Stimulated activated CD4-positive, alpha-beta T cell treated with anti-CD3 and anti-CD28 coated beads, TNF-alpha, amount 100 ng/mL, for 24 hours (primary cell): ENCODE measurements around the gene NDUFS3.

Source experiments
- DNase-seq, 3 experiments: peaks; one replicate each; pipeline ENCODE4 v3.0.0-alpha.2; 2020; ENCODE audit warnings: low read depth in 3 of 3

Gene NDUFS3

DNA sequence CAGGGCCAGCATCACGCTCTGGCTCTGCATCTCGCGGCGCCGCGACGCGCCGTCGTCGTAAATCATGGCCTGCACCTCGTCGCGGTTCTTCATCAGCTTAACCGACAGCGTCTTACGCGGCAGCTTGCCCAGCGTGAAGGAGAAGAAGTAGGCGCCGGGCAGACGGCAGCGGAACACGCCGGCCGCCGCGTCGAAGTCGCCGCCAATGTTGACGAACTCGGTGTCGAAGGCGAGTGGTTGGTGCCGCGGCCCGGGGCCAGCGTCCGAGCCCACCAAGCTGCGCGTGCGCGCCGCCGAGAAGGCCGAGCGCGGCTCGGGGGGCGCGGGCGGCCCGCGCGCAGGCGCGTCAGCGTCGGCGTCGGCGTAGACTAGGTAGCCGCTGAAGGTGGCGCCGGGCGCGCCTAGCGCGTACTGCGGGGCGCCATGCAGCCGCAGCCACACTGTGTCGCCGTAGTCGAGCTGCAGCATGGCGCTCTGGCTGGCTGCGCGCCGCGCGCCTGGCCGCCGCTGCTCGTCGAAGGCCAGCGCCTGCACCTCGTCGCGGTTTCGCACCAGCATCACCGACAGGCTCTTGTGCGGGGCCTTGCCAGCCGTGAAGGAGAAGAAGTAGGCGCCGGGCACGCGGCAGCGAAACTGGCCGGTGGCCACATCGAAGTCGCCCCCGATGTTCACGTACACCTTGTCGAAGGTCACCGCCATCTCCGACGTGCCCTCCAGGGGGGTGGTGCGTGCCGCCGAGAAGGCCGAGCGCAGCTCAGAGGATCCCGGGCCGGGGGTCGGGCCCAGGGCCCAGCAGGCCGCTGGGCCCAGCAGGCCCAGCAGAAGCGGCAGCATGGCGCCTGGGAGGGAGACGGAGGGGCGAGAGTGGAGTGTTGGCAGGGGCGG is 11.3 kb downstream of the NDUFS3 start:
- DNase-seq: no peak

- DNase-seq: no peak
Observed at GRCh38 chr11:47591764-47592163, 12.9 kb downstream of the NDUFS3 start.

DNA sequence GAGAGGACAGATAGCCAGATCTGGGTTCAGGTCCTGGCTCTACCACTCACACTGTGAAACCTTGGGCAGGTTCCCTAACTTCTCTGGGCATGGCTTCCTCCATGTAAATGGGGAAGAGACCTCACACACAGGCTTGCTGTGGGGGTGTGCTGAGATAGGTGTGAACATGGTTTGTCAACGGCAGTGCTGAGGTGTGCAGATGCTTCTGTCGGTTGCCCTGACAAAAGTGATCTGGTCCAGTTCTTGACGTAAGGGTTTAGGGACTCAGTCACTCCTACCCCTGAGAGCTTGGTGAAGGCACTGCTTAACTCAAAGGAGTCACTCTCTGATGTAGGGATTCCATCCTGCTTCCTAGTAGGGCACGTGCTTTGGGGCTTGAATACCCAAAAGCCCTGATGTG is 13.4 kb downstream of the NDUFS3 start:
- DNase-seq: no peak

DNA sequence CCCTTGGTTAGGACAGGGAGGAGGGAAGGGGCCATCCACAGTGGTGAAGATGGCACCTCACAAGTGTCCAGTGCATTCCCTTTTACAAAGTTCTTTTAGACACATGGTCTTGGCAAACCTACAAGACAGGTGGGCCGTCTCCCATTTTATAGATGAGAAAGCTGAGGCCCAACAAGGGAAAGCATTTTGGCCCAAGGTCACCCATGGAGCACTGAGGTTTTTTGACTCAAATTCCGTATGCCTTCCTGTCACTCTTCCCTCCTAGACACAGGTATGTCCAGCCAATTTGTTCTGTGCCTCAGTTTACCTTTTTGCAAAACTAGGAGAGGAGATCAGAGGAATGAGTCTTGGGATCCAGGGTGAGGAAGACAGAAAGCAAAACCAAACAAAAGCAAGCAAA is 14.1 kb downstream of the NDUFS3 start:
- no peak for DNase-seq

- DNase-seq: no peak
Observed at GRCh38 chr11:47593492-47593933, 14.6 kb downstream of the NDUFS3 start.

GRCh38 chr11:47593934-47594855 is 15.3 kb downstream of the NDUFS3 start, which contains the start of gene C1QTNF4:
Gene C1QTNF4 (minus strand): TSS chr11:47594411. CDS start chr11:47590810, 3,601 bp downstream.
- no peak for DNase-seq

DNA sequence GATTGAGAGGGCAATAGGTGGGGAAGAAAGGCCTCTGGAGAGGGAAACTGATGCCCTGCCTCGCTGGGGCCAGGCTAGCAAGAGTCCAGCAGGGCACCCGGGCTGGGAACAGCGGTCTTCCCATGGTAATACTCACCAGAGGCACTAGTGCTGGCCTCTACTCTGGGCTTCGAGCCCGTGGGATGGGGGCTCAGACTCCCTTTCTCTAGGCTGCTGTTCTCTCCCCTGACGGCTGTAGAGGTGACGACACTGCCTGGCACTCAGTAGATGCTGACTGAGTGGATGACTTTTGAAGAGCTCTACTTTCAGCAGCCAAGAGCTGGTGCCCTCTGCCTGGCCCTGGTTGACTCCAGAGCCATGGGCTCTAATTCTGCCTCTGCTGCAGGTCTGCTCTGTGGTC is 16.2 kb downstream of the NDUFS3 start:
- DNase-seq: no peak

DNA sequence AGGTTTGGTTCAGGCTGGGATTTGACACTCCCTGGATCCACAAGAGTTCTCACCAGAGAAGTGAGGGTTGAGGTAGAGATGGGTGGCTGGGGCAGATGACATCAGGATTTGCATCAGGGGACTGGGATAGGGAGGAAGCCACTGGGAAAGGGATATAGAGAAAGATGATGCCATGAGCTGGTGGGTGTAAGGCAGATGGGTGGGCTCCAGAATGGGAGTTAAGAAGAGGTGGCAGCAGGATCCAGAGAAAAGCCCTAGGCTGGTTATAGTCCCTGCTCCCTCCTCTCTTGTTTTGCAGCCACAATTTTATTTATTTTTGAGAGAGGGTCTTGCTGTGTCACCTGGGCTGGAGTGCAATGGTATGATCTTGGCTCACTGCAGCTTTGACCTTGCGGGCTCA is 17.1 kb downstream of the NDUFS3 start:
- DNase-seq: no peak

DNA sequence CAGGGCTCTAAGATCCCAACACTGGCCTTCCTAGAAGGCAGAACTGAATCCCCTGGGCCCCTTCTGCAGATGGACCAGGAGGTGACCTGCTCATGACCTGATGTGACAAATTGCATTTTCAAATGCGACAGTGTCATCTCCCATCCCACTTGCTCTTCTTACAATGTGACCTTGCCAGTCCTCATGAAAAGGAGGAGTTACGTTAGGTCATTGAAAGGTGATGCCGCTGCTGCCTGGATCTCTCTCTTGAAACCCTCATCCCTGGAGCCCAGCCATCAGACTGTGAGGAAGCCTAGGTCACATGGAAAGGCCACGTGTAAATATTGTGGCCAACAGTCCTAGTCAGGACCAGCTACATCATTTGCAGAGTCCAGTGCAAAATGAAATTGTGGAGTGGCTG is 21.0 kb downstream of the NDUFS3 start:
- no peak for DNase-seq

GRCh38 chr11:47603295-47603694 is 24.4 kb downstream of the NDUFS3 start:
- no peak for DNase-seq

DNA sequence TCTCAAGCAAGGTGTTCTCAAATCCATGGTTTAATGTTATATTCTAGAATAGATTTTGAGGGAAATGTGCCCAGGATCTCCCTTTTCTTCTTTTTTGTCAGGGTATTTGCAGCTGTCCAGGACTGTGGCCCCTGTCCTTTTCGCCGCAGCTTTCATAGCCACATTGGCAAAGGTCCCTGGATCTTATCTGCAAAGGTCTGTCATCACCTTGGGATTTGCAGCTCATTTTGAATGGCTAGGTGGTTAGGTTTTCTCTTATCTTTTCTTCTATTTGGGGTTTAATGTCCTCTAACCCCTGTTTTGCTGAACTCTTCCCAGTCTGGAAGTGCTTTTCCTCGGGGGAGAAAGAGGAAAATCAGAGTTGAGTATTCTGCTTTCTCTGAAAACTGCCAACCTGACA is 27.0 kb downstream of the NDUFS3 start:
- no peak for DNase-seq

GRCh38 chr11:47606731-47607130 is 27.9 kb downstream of the NDUFS3 start:
- DNase-seq: no peak

- no peak for DNase-seq
Observed at GRCh38 chr11:47607380-47607779, 28.5 kb downstream of the NDUFS3 start.

- DNase-seq: no peak
Observed at GRCh38 chr11:47609675-47610074, 30.8 kb downstream of the NDUFS3 start.

GRCh38 chr11:47611348-47611794 is 32.5 kb downstream of the NDUFS3 start:
- no peak for DNase-seq

DNA sequence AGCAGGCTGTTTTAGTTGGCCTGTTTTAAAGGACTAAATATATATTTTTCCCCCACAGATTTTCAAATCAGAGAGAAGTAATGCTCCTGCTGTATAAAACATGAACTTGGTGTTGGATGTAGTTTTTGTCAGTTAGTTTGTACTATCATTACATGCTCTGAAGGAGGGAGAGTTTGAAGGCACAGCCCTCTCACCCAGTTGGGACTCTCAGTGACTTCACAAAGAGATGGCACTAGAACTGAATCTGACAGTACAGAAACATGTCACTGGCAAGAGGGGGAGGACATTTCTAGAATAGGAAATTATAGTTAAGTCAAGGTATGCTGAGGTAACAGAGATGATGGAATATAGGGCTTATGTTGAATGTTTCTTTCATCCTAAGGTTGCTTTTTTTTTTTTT is 36.4 kb downstream of the NDUFS3 start:
- DNase-seq: no peak

GRCh38 chr11:47616726-47617416 is 38.0 kb downstream of the NDUFS3 start:
- DNase-seq: no peak

GRCh38 chr11:47617417-47617809 is 38.5 kb downstream of the NDUFS3 start:
- no peak for DNase-seq

DNA sequence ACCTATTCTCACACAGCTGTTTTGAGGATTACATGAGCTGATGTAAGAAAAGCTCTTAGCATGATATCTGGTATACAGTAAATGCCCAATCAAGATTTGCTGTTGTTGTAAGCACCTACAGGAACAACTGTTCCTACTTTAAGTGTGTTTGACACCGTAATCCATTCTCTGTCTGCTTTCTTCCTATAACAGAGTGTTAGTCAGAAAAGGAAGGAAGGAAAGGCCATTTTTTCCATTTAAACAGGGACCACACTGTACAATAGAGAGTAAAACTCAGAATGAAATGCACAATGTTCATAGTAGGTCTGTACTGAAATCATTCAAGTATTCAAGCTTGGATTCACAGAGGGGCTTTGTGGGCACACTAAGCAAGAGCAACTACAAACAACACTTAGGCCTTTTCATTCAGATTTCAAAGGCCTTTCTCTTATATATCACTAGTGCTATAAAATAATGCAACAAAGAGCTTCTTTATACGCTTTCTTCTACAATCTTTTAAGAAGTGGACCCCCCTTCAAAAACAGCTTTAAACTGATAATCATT is 42.0 kb downstream of the NDUFS3 start:
- no peak for DNase-seq

DNA sequence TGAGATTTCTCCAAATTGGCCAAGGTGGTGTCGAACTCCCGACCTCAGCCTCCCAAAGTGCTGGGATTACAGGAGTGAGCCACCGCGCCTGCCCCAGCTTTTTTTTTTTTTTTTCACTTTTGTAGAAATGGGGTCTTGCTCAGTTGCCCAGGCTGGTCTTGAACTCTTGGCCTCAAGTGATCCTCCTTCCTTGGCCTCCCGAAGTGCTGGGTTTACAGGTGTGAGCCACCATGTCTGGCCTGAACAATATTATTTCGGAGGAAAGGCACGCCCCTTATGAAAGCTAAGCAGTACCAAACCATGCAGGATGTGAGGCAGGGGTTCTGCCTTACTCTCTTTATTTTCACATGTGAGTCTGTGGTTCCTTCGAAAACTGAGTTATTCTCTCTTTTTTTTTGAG is 47.4 kb downstream of the NDUFS3 start:
- DNase-seq: no peak

DNA sequence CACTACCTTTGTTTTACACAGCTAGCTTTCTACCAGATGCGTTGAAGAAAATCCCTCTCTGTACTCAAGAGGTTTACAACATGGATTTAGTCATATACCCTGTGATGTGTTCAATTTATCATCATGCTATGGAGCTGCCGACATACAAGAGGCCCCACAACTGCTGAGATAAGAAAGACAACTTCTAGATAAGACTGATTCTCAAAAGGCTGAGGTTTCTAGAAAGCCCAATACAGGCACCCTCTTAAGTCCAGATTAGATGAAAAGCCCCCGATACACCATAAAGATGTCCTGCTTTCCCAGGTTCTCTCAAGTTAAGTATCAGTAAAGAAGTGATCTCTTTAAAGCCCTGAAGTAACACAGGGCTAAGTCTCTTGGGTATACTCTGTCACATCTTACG is 49.2 kb downstream of the NDUFS3 start:
- DNase-seq: no peak

- no peak for DNase-seq
Observed at GRCh38 chr11:47631473-47631872, 52.6 kb downstream of the NDUFS3 start.
